ENCODE measurements around the gene NFE2L1. TPM values are rescaled to one million over a fixed set of nuclear protein-coding genes. Genes with fewer than 3 reads are reported as not detected.

NFE2L1 gene
- total and polyA plus RNA-seq, 9 of the 15 experiments (the other 6 are each of a cell fraction or from before 2014, with no cell fraction given) = 2.0 to 68.6 (median 39.7) TPM

GRCh38 chr17:48037036-48037837 lies 10.9 kb upstream of the NFE2L1 start, which contains the start of gene COPZ2:
COPZ2 (minus strand) TSS chr17:48037797; CDS start chr17:48037777, 20 bp downstream.
- ATAC-seq = no peak
- H3K4me2 ChIP-seq (ENCODE audit: insufficient read depth, low read length) = no peak within 1 kb of the TSS
- ChIA-PET CTCF (ENCODE audit: low intra/inter-chr PET ratio) (no interaction called here), POLR2A (interaction anchor here (1.0 to 4.7 kb wide), 2 partner anchors 10 to 30 kb away, joined by 3 to 53 read pairs; partner anchors contain the start of gene NFE2L1)
- no TSS peak for BruUV-seq (replicated peaks)
- H3K9me1 ChIP-seq (ENCODE audit: control insufficient read depth, insufficient read depth, low read length) = no peaks in the 10 kb centered on the region
- H3K27ac ChIP-seq (ENCODE audit: extremely low read depth, low read depth, low read length) = no peak within 1 kb of the TSS
- no peaks in the 10 kb centered on the region for H3K27me3 ChIP-seq (ENCODE audit: control insufficient read depth in 2 of 2, insufficient read depth in 2 of 2, low read length in 2 of 2)
- in situ Hi-C loops (cut with MboI) = loop anchor here (10.0 kb wide), 1 partner anchor 588 kb away; the partner anchor contains the start of gene HOXB9
- DNase-seq (ENCODE audit: extremely low read depth in 1 of 4, low spot score in 3 of 4) = no peak
- no peak for FAIRE-seq
- 82% methylated on average over 15 of the region's 73 CpGs for WGBS (ENCODE audit: insufficient coverage, low coverage, missing lambda C conversion rate)
- H3K36me3 ChIP-seq (ENCODE audit: control insufficient read depth, insufficient read depth, low read length) = no peaks in the 10 kb centered on the region
- intact Hi-C loops (cut with micrococcal nuclease) = no loop called here
- no peak within 1 kb of the TSS for H3K4me3 ChIP-seq
- no peaks in the 10 kb centered on the region for H3K79me2 ChIP-seq (ENCODE audit: control insufficient read depth, insufficient read depth, low read length)
- H3K9me3 ChIP-seq (replicated peaks; ENCODE audit: control insufficient read depth, insufficient read depth, low read depth, low read length) = no peaks in the 10 kb centered on the region
- peaks cover 7 to 11% of the 10 kb centered on the region in 2 experiments; a peak in 4 of 5 replicates for H3K4me1 ChIP-seq (replicated peaks in 1 of 2; ENCODE audit: control insufficient read depth in 2 of 2, insufficient read depth in 2 of 2, low read length in 2 of 2)
- no peak for TF ChIP-seq TRIM24 (IDR thresholded peaks at IDR 0.05)
- no peak for TF ChIP-seq SAP30 (IDR thresholded peaks at IDR 0.05; ENCODE audit: borderline replicate concordance, insufficient read depth, low read depth, low read length, poor library complexity, severe bottlenecking)
- TF ChIP-seq FOSL1 (tag; conservative IDR thresholded peaks at IDR 0.05) = no peak
- TF ChIP-seq SNRNP70 (optimal IDR thresholded peaks at IDR 0.05; ENCODE audit: low read depth, low read length) = no peak
- no peak for TF ChIP-seq FOXK2 (conservative IDR thresholded peaks at IDR 0.05 in 1 of 2, IDR thresholded peaks at IDR 0.05 in 1 of 2; ENCODE audit: low read depth in 2 of 2)
- TF ChIP-seq NCOA6 (IDR thresholded peaks at IDR 0.05) = no peak
- no peak for TF ChIP-seq PTTG1 (tag; IDR thresholded peaks at IDR 0.05; ENCODE audit: low read depth)
- no peak for TF ChIP-seq GATA2 (CRISPR knock-in tag; IDR thresholded peaks at IDR 0.05)
- TF ChIP-seq PCBP2 (IDR thresholded peaks at IDR 0.05; ENCODE audit: low read depth, low read length, poor library complexity, severe bottlenecking) = no peak
- TF ChIP-seq ZNF584 (CRISPR knock-in tag; IDR thresholded peaks at IDR 0.05; ENCODE audit: low read depth) = no peak
- TF ChIP-seq ATF2 (CRISPR knock-in tag; IDR thresholded peaks at IDR 0.05) = no peak
- TF ChIP-seq, protein P1, sequence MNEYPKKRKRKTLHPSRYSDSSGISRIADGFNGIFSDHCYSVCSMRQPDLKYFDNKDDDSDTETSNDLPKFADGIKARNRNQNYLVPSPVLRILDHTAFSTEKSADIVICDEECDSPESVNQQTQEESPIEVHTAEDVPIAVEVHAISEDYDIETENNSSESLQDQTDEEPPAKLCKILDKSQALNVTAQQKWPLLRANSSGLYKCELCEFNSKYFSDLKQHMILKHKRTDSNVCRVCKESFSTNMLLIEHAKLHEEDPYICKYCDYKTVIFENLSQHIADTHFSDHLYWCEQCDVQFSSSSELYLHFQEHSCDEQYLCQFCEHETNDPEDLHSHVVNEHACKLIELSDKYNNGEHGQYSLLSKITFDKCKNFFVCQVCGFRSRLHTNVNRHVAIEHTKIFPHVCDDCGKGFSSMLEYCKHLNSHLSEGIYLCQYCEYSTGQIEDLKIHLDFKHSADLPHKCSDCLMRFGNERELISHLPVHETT (CRISPR knock-in tag; conservative IDR thresholded peaks at IDR 0.05 in 1 of 2, IDR thresholded peaks at IDR 0.05 in 1 of 2) = no peak
- no peak for TF ChIP-seq NR3C1 (CRISPR knock-in tag; IDR thresholded peaks at IDR 0.05)
- no peak for TF ChIP-seq NR4A1 (CRISPR knock-in tag; IDR thresholded peaks at IDR 0.05)
- no peak for TF ChIP-seq NR4A1 (tag; IDR thresholded peaks at IDR 0.05)
- TF ChIP-seq KLF1 (tag; IDR thresholded peaks at IDR 0.05) = no peak
- no peak for TF ChIP-seq MTF1 (CRISPR knock-in tag; IDR thresholded peaks at IDR 0.05; ENCODE audit: borderline replicate concordance)
- no peak for TF ChIP-seq SMAD3 (CRISPR knock-in tag; conservative IDR thresholded peaks at IDR 0.05)
- TF ChIP-seq SIX5 (IDR thresholded peaks at IDR 0.05; ENCODE audit: borderline replicate concordance in 1 of 2, insufficient read depth in 1 of 2, low read depth in 1 of 2, low read length in 2 of 2) = no peak
- TF ChIP-seq NR1H2 (CRISPR knock-in tag; IDR thresholded peaks at IDR 0.05) = no peak
- H4K20me1 ChIP-seq (replicated peaks; ENCODE audit: control insufficient read depth, insufficient read depth, low read length) = no peaks in the 10 kb centered on the region
- H3K9ac ChIP-seq (ENCODE audit: insufficient read depth in 1 of 2, low read depth in 2 of 2, low read length in 2 of 2) = peak within 1 kb of the TSS in 1 of 2 experiments; percentile 53; a peak in 2 of 4 replicates
- peak within 1 kb of the TSS; percentile 14 for H2AFZ ChIP-seq (ENCODE audit: low read depth, low read length)
